CD4-positive, alpha-beta T cell treated with Interleukin-10 for 1 hour (primary cell): Measurements from ENCODE around the gene UROC1.
A peak's percentile ranks its signal among the peaks of the same experiment; 100 is the strongest.

Experiments used
- DNase-seq: peaks from one replicate; pipeline ENCODE4 v3.0.0-alpha.2; 2020

The UROC1 gene

DNA sequence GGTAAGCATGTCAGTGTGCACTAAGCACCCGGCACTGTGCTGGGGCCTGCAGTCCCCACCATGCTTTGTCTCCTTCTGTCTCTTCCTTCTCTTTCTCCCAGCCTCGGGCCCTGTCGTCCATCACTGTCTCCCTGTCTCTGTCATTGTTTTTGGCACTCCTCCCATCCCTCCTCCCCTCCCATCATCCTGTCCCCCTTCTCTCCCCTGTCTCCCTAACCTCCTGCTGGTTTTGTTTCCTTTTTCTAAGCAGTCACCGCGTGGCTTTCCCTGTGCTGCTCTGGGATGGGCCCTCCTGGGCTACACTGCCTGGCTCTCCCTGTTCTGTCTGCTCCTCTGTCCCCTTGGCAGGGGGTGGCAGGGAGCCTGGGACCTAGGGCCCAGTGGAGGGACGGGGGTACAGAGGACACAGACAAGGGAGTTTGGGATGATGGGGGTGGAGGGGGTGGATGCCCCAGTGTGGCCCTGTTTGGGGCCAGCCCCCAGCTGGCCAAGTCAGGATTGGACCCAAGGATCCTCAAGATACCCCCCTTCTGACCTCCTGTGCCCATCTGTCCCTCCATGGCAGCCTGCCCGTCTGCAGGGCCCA is 12.1 kb upstream of the UROC1 start:
- no peak for DNase-seq

DNA sequence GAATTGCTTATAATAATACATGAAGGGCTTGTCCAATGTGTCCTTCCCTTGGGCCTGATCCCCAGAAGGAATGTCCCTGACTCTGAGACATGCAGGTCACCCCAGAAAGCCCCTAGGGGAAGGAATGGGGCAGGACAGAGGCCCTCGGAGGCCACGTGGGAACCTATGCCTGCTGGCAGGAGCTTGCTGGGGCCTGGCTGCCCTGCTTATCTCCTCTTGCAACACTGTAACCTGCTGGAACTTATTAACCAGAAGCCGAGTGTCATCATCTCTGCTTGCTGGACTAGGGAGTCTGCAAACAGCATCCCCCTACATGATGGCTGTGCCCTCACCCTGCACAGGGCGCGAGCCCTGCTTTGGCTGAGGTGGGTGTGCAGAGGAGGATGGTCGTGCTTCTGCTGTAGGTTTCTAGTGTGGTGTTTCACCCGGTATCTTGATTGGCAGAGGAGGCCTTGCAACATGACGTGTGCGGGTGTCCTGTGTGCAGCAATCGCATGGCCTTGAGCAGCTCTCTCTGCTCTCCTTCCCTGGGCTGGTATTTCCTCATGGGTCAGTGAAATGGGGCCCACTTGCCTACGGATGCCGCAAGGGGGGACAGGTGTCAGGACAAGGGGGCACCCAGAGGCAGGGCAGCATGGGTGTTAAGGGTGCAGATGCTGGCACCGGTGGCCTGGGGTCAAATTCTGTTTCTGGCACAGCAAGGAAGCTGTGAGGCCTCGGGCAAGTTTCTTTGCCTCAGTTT is 11.4 kb upstream of the UROC1 start:
- no peak for DNase-seq

DNA sequence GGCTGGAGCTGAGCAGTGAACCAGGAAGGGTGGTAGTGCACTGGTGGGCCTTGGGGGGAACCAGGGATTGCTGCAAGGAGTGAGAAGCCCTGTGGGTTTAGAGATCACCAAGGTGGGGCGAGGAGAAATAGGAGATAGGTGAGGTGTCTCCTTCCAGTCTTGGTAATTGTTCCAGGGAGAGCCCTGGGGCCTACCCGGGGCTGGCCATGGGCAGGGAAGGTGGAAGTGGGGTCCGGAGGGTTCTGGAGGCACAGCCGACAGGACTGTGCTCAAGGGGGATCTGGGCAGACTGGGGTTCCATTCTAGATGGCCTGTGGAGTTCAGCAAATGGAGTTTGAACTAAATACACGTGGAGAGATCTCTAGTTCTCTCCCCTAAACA is 10.8 kb upstream of the UROC1 start:
- no peak for DNase-seq

DNA sequence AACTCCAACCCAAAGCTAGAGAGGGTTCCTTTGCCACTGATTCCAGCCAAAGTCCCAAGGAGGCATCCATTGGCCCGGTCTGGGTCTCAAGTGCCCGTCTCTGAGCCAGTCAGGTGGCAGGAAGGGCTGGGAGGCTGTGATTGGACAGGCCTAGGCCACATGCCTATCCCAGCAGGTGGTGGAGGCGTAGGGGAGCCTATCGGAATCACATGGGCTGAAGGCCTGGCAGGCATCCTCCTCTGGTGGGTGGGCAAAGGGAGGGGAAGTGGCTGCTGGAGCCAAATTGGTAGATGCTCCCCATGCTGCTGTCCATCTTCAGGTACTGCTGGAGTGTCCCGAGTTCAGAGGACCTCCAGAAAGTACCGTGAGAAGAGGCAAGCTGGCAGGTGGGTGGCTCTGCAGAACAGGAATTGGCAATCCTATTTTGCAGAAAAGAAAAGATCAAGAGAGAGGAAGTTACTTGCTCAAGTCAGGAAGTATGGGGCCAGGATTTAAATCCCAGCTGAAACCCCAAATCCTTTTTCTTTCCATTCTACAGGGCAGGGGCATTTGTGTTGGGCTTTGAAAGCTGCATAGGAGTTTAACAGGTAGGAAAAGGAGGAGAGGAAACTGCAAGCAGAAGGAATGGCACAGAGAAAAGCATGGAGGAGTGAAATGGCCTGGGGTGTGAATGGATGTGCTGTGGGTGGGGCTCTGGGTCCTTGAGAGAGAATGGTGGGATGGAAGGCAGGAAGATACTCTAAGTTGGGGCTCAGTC is 10.1 kb upstream of the UROC1 start:
- no peak for DNase-seq

DNA sequence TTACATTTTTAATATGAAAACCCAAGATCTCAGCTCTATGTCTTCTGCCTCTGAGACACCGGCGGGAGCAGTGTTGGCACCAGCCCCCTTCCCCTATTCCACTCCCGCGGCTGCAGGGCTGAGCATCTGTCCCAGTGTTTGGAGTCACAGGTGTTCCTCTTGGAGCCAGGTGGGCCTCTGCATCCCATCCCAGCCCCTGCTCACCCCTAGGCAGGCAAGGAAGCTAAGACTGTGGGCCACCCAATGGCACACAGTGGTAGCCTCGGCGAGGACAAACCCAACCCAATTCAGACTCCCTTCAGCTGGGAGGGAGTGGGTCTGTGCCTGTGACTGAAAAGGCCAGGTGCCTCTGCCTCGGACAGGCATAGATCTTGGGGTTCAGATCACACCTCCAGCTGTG is 9.4 kb upstream of the UROC1 start:
- no peak for DNase-seq

DNA sequence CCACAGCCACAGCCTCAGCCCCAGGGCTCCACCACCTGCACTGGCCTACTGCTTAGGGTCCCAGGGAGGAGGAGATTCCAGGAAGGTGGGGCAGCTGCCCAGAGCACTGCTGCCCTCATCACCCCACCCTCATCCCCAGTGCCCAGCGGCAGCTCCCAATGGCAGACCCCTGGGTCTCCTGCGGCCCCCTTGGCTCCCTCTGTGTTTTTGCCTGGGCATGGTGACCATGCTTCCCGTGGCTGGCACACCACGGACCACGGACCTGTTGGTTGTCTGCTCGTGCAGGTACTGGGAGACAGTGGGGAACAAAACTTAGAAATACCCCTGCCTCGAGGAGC is 9.1 kb upstream of the UROC1 start:
- no peak for DNase-seq

DNA sequence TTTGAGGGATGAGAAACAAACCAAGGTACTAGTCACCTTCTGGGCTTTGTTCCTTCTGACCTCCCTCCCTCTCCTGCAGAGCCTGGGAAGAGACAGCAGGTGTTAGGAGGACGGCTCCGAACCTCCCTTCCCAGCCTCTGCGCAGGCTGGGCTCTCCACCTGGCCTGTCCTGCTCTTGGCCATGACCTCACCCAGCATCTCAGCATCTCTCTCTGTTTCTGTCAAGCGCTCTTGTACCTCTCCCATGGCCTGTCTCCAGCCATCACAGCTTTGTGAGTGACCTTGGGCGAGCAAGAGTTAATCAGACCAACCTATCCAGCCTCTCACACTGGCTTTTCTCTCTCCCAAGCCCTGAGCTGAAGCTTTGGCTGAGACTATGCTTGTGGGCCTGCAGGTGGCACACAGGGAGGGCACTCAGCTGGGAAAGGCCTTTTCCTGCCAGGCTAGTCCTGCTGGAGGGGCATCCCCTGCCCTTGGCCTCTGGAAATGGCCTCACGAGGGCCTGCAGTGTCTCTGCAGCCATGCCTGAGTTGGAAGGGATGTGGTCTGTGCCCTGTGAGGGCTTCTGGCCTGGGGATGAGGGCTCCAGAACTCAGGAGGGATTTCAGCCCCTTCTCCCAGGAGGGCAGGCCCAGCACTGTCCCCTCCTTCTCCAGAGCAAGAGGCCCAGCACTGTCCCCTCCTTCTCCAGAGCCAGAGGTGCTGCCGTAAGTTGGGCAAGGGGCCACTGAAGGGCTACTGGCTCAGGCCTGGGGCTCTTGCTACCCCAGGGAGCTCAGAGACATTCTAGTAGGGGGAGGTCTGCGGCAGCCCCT is 8.5 kb upstream of the UROC1 start:
- DNase-seq = no peak

DNA sequence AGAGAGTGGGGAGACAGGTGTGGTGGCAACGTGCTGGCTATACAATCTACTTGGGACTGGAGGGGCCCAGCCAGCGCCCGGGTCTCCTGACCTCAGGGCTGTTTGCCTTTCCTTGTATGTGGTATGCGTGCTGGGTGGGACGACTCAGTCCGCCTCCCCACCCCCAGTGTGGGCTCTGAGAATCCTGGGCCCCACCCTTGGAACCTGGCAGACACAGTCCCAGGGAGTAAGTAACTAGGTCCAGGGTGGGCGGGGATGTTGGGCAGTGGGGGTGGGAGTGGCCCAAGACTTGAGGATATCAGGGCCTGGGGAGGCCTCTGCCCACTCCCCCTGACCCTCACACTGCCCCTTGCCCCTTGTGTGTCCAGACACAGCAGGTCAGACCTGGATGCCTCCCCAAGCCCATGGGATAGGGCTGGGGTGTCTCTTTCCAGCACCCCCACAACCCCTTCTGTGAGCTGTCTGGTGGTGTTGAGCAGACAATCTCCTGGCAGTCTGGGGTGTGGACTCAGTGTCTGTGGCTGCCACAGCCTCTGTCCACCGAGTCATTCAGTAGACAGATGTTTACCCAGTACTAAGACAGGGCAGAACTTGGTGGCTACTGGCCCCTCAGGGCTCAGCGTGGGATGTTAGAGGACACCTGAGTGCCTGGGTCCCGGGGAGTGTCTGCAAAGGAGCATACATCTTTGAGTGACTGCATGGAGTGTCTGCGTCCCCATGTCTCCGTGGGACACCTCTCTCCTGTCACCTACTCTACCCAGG is 7.7 kb upstream of the UROC1 start:
- no peak for DNase-seq

DNA sequence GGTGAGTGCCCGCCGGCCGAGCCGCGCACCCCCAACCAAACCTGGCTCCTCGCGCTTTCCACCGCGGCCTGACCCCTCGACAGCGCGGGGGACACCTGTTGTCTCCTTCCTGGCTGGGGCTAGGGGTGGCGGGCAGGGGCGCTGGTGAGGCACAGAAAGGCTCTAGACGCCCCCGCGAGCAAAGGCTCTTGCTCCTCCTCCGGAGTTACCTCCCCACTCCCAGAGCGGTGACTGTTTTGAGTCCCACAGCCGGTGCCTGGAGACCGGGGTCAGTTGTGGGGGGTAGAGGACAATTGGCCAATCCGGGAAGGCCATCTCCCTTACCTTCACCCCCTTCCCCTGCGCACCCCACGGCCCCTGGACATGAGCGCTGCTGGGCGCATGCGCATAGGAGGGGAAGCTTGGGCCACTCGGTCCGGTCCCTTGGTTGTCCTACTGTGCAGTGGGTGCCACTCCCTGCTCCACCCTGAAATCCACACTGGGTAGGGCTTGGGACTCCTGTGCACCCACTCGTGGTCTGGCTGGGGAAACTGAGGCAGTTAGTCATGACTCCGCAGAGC is 6.9 kb upstream of the UROC1 start:
- no peak for DNase-seq

DNA sequence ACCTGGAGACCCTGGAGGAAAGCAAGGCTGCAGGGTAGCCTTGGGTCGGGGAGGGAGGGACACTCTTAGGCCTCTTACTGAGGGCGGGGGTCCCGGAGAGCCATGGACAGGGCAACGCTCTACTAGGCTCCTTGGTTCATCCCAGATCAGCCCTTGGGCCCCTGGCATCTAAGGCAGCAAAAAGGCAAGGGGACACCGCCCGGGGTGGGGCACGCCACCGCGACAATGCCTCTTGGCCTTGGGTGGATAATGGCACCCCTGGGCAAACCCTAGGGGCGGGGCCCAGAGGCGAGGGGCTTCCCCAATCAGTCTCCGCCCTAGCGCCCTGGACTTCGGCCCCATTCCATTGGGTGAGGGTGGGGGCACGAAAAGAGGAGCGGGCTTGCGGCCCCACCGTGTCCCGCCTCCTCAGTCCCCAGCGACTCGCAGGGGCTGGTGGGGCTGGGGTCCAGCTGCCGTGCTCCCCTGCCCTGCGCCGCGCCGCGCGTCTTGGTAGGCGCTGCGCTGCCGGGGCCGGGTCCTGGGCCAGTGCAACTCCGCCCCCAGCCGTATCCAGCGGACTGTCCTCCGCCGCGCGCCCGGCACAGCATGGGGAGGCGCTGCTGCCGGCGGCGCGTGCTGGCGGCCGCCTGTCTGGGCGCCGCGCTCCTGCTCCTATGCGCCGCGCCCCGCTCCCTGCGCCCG is 6.3 kb upstream of the UROC1 start, which contains the start of gene CHST13:
TSS of gene CHST13 (plus strand) at position 411 of the 684 bp plus-strand sequence. CDS start at position 589, 178 bp downstream.
- DNase-seq = no peak

DNA sequence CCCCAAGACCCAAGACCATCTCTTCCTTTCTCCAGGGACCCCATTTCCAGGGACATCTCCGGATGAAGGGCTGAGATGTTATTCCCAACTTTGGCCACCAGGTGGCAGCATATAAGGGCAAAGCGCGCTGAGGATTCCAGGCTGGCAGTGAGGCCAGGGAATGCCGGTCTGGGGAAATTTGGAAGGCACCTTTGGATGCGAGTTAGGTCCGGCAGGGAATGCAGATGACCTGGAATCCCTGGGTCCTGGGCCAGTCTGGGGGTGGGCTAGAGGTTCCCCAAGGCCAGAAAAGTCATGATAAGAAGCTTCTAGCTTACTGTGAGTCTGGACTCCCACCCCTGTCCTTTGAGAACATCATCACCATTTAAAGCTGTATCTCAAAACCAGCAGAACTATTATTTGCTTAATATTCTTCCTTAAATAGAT is 4.8 kb upstream of the UROC1 start:
- DNase-seq = peak; percentile 44

DNA sequence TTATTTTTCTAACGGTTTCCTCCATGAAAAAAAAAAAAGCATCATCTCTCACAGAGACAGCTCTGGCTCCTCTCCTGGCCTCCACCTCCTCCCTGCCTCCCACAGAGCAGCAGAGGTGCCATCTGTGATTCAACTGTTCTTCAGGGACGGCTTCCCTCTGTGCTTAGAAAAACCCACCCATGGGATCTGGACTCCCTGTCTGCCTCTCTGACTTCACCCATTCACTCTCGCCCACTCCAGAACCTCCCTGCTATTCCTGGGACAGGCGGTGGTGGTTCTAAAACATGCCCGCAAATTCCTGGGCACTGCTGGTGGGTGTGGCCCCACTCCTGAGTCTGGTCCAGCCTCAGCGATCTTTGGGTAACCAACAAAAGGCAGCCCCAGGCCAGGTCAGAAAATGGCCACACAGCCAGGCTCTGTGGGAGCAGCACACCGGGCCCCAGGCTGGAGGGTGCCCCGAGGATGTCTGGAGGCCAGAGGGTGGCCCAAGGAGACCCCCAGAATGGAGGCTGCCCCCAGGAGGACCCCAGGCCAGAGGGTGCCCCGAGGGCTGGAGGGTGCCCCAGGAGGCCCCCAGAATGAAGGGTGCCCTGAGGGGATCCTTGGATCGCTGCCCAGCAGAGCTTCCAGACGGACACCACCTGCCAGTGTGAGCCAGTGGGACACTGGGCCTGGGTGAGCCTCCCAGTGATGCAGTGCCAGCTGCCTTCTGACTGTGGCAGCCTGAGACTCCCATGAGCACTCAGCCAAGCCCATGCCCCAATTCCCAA is 3.7 kb upstream of the UROC1 start:
- DNase-seq = no peak

DNA sequence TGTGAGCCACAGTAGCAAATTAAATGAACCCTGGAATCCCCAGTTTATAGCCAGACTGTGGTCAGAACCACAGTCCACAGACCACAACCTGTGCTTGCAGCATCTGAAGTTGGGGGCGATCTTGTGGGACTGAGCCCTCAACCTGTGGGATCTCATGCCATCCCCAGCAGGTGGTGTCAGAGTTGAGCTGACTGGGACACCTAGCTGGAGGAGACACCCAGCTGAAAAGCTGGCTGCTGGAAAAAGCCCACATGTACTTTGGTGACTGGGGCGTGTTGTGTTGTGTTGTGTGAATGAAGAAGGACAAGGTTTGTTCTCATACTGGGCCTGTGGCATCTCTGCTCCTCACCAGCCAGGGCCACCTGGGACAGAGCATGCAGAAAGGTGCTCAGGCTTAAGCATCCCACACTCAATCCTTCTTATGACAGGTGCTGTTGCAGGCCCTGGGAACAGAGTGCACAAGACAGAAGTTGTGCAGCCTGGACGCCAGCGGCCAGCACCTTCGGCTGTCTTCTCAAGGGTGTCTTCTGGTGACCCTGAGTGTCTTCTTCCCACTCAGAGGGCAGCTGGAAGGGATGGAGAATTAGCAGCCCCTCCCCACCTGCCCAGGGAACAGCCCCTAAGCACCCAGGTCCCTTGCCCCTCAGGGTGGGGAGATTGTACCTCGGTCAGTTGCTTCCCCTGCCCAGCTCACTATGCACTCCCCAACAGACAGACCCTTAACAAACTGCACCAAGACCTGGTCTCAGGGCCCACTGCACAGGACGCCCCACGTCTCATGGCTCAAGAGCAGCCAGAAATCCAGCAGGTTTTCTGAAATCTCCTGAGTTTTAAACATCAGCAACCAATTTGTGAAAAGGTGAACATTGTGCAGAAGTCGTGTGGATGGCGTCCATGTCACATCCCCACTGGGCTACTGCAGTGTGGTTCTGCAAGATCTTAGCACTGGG is 2.2 kb upstream of the UROC1 start:
- DNase-seq = no peak

DNA sequence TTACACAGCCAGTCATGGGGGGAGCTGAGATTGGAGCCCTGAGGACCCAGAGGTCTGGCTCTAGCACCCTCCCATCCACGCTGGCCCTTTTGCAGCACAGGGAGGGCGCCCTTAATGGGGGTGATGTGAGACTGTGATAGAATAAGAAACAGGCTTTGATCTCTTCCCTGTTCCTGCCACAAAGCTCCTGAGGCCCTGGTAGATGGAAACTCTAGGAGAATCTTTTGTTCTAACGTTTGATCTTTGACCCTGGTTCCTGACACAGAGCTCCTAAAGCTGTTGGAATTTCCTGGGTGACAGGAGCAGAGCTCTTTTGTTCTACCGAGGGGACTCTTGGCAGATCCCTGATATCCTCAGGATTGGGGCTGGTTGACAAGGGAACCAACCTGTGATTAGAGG is 1.2 kb upstream of the UROC1 start:
- DNase-seq = no peak

DNA sequence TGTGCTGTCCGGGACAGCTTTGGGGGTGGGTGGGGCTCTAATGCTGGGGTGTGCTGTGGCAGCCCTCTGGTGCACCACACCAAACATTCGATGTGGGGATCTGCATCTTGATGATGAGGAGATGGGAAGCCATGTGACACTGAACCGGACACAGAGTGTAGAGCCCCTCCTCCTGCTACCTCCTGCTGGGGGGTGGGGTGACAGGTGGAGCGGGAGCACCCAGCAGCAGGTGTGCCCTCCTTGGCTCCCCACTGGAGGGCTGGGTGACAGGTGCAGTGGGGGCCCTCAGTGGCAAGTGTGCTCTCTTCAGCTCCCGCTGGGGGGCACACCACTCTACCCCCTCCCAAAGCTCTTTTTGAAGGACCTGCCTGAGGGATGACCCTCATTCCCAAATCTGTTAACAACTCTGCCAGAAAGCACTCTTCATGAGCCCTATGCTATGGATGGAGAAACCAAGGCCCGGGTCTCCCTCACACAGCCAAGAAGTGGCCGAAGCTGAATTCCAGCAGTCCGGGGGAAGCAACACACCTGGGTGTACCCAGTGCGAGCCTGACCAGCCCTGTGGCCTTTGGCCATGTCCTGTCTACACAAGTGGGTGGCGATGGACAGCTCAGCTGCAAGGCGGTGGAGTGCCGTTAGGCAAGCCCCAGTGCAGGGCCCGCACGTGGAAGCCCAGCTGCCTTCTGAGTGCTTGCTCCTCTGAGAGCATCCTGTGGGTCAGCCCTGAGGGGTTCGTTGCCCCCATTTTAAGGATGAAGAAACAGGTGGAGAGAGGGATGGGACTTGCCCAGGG is 609 bp upstream of the UROC1 start:
- DNase-seq = no peak

DNA sequence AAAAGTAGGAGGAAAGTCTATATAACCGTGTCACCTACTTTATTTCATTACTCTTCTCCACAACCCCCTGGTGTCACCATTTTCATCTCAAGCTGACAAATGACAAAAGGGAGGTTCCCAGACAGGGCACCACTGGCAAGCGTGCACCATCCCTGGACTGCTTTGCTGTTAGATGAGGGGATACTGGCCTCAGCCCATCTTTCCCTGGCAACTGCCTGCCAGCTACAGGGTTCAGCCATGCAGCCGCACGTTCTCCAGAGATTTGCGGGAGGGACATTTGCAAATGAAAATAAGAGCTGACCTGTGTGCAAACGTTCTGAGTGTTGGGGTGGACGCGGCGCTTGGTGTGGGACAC is 660 bp downstream of the UROC1 start:
- no peak for DNase-seq

DNA sequence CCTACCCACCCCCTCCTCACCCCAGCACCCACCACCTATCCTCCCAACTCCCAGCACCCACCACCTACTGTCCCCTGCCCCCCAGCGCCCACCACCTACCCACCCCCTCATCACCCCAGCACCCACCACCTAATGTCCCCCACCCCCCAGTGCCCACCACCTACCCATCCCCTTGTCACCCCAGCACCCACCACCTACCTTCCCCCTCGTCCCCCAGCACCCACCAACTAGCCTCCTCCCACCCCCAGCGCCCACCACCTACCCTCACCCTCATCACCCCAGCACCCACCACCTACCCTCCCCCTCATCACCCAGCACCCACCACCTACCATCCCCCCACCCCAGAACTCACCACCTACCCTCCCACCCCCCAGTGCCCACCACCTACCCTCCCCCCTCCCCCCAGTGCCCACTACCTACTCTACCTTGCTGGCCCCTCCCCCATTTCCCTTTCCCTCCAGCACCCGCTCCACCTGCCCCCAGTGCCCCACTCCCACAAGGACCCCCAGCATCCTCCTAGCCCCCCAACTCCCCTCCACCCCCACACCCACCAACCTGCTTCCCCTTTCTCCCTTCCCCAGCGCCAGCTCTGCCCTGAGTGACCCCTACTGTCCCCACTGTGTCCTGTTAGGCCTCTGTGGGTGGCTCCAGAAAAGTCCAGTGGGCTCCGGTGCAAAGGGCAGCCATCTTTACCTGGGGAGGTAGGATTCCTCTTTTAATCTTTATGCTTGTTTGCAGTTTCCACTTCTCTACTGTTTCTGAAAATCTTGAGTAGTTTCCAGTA is 1.2 kb downstream of the UROC1 start:
- DNase-seq = no peak
